GM08714 (cell line): Measurements from ENCODE around the gene ALOX5AP.
"Not testable (repeated sequence)": the region's sequence is repeated elsewhere in the genome, so short reads cannot be mapped to it uniquely, and the experiment has no call there.

Source experiments
- H3K4me3 ChIP-seq: fragments of 200-500 bp; sonication (Bioruptor generic); 2 replicates; pipeline ENCODE4 v1.5.1; 2014; ENCODE audit warnings: mild to moderate bottlenecking, low read length, inconsistent platforms
- ZNF274 ChIP-seq: IDR thresholded peaks from 2 replicates; pipeline ENCODE4 v1.6.1; 2012; ENCODE audit warnings: mild to moderate bottlenecking, low read depth, low read length

The ALOX5AP gene

DNA sequence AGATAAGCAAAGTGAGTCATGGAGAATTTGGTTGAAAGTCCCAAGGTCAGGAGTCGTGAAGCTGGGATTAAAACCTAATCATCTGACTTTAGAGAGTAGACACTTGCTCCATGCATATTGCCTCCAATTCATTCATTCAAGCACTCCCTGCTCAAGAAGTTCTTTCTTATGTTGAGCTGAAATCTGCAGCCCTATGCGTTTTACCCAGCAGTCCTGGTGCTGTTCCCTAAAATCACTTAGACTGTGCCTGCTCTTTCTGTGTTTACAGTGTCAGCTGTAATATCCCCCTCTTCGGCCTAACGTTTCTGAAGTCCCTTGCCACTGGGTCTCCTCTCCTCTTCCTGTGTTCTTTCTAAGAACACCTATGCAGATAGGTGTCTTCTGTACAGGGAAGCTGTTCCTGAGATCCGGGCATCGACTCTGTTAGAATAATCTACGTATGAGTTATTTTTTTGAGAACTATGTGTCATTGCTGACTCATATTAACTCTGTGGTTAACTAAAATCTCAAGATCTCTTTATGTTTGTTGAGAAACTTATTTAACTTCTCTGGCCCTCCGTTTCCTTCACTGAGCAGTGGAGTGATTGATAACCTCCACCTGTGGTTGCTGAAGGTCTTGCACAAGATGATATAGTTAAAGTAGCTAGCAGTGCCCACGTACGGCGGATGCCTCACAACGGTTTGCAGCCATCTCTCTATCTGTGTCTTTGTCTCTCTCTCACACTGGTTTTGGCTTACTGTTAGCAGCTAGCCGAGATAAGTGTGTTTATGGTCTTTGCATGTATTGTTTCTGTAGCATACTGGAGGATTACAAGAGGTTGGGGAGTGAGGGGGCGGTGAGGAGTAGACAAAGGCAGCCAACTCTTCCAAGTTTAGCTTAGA is 4.7 kb downstream of the ALOX5AP start:
- H3K4me3 ChIP-seq = no peak overlapping the region; the same call in 1 of the 2 replicates
- no peak for TF ChIP-seq ZNF274

DNA sequence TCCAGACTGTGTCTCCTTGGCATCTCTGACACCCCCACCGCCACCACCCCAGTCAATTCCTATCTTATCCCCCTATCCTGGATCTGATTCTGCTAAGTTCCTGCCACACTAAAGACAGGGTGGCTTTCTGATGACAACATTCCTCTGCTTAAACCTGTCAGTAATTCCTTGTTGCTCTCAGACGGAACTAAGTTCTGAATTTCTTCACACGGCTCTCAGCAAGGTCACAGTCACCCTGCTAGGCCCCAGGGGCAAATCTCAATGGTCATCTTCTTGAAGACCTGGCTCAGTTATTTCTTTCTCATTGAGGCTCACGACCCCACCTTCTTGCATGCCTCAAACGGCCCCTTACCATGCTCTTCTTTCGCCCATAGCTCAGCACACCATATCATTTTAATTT is 7.6 kb downstream of the ALOX5AP start:
- H3K4me3 ChIP-seq = no peak overlapping the region
- TF ChIP-seq ZNF274 = no peak

DNA sequence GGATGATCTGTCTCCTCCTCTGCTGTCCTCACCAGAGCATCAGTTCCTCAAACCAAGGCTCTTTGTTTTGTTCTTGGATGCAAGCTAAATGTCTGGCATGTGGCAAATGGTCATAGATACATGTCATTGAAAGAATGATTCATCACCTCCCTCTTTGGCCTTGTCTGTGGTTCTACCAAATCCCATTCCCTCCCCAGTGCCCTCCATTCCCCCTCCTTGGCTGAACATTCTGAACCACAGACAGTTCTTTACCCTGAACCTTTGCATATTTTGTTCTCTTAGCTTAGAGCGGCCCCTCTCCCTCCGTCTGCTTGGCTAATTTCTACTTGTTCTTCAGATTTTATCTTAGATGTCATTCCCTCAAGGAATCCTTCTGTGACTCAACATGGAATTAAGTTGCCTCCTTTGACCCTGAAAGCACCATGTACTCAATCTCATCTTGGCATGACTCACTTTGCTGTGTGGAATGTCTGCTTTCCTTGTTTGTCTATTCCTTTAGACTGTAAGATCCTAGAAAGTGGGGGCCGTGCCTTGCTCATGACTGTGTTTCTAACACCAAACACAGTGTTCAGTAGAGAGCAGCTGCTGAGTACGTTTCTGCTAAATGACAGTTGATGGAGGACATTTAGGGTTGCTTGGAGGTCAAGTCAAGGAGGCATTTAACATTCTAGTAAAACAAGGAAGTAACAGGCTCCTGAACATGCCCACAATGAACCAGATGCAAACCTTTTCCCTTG is 8.1 kb downstream of the ALOX5AP start:
- H3K4me3 ChIP-seq = no peak overlapping the region
- TF ChIP-seq ZNF274 = no peak

DNA sequence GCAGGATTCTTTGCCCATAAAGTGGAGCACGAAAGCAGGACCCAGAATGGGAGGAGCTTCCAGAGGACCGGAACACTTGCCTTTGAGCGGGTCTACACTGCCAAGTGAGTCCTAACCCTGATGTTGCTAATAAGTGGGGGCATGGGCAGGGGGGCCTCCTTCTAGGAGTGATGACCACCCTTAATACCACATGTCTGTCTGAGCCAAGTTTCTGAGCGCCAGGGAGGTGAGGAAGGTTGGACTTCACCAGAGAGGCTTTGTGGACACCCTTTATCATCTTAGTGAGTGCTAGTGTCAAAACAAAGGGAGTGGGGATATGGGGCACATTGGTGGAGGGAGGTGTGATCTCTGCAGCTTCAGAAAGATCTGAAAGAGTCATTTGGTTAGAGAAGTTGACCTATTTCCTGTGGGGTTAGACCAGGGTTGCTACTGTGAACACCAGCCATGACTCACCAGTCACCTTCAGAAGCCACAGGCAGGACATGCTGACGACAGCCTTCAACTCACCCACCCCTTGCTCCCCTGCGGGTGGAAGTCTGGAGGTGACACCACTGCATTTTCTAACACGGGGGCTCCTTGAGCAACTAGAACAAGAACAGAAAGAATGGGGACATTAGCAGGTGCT is 8.8 kb downstream of the ALOX5AP start:
- H3K4me3 ChIP-seq = no peak overlapping the region

DNA sequence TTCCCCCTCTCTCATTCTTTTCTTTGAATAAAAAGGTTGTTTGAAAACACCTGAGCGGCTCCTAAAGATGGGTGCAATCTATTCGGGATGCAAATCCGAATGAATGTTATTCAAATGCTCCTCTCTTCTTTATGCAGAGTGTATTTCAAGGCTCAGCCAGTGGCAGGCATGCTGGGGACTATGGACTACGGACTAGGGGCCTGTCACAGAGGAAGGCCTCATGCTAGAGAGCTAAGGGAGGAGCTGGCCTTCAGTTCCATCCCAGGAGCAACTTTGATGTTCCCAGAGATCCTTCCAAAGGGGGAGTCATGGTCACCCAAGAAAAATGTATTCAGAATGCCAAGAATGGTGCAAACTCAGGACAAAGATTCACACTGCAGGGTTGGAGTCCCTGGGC is 9.3 kb downstream of the ALOX5AP start:
- no peak for TF ChIP-seq ZNF274
- no peak overlapping the region for H3K4me3 ChIP-seq

More for the DNA sequence above, 8.8 kb downstream of the ALOX5AP start:
- TF ChIP-seq ZNF274 = no peak

DNA sequence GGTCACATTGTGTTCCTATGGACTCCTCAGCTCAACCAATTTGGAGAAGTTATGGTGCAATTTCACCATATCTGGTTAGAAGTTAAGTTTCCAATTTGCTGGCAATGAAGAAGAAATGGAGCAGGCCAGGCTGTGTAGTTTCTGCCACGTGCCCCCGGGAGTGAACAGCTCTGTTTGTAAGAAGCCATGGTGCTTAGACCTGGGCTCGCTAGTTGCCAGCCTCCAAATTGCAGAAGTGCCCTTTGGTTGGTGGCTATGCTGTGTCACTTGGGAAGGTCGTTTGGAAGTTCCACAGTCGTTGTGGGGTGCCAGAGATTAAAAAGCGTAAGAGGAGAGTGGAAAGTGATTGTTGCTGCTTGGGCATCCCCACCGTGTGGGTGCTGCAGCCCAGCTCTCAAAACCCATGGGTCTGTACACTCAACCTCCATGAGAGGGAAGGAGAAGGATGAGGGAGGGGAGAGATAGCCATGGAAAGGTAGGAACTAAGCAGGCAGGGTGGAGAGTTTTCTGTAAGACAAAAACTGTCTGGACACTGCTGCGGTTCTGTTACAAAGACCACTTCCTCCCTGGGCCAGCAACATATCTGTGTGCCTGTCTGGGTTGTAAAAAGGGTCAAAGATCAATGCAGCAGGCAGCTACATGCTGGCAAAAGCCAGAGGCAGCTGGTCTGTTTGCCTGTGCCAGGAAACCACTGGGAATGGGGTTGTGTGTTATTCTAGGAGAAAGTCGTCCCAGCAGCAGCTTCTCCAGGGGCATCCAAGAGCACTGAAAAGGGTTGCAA is 10.8 kb downstream of the ALOX5AP start:
- no peak for TF ChIP-seq ZNF274
- H3K4me3 ChIP-seq = no peak overlapping the region

DNA sequence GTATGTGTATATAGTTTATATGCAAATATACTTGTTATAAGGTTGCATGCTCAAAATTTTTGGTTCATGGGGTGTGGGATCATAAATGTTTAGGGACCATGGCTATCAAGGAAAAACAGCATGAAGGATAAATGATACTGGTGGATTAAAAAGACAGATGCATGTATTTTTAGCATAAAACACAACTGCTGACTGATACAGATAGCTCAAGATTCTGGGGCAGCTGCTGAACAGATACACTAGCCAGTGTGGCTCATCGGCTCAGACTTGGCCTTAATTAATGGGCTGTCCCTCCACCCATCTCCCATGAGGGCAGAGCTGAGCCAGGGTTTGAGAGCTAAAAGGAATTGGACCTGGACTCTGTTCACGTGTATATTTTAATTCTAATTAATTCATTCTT is 11.4 kb downstream of the ALOX5AP start:
- no peak overlapping the region for H3K4me3 ChIP-seq
- TF ChIP-seq ZNF274 = no peak

DNA sequence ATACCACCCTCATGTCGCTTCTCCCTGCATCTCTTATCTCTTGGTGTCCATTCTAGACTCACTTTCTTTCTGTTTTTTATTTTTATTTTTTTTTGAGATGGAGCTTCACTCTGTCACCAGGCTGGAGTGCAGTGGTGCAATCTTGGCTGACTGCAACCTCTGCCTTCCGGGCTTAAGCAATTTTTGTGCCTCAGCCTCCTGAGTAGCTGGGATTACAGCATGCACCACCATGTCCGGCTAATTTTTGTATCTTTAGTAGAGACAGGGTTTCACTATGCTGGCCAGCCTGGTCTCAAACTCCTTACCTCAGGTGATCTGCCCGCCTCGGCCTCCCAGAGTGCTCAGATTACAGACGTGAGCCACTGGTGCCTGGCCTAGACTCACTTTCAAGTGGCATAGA is 12.5 kb downstream of the ALOX5AP start:
- not testable (repeated sequence) for H3K4me3 ChIP-seq

DNA sequence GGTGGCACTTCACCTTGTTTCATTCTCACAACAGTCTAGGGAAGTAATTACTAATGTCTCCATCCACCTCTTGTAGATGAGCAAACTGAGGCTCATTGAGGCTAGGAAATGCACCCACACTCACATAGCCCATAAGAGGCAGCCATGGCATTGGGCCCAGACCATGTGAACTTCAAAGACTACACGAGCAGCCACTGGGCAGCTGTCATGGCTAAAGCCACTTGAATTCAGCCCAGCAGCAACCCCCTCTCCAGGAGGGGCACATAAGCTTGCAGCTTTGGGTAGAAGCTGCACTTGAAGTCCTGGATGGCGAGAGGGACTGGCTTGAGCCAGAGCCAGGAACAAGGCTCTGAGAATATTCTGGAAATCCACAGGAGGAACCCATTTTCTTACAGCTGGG is 13.4 kb downstream of the ALOX5AP start:
- no peak overlapping the region for H3K4me3 ChIP-seq
- no peak for TF ChIP-seq ZNF274

DNA sequence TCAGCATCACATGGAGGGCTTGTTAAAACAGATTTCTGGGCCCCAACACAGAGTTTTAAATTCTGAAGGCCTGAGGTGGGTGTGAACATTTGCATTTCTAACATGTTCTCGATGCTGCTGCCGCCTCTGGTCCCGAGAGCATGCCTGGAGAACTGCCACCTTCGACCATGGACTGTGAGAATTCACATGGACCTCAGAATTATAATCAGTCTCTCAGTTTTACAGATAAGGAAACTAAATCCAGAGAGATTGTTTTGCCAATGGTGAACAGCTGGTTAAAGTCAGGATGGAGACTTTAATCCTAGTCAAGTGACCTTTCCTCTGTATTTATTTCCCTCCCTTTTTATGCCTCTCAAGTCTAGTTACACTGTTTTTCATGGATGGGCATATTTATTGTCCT is 14.7 kb downstream of the ALOX5AP start:
- no peak for TF ChIP-seq ZNF274
- H3K4me3 ChIP-seq = no peak overlapping the region

DNA sequence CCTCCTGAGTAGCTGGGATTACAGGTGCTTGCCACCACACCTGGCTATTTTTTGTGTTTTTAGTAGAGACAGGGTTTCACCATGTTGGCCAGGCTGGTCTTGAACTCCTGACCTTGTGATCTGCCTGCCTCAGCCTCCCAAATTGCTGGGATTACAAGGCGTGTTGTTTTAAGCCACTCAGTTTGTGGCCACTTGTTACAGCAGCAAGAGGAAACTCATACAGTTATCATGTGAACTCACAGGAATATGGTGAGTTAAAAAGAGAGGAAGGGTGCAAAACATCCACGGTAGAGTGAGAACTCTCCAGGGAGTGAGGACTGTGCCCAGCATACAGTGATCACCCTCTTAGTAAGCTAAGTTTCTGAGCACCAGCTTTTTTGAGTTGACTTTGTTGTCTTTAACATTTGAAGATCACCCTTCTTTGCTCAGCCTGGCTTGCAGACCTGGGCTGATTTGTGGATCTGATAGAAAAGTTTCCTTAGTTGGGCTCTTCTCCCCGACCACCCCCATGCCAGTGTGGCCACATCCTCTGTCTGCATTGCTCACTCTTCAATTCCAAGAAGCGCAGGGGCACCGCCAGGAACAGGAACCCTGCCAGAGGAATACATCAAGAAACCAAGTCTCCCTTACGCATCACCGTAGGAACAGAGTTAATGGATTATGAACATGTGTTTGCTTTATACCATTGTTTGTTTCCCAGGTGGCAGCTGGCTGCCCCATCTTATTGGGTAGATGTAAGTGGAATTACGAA is 16.0 kb downstream of the ALOX5AP start:
- no peak for TF ChIP-seq ZNF274
- H3K4me3 ChIP-seq = no peak overlapping the region

DNA sequence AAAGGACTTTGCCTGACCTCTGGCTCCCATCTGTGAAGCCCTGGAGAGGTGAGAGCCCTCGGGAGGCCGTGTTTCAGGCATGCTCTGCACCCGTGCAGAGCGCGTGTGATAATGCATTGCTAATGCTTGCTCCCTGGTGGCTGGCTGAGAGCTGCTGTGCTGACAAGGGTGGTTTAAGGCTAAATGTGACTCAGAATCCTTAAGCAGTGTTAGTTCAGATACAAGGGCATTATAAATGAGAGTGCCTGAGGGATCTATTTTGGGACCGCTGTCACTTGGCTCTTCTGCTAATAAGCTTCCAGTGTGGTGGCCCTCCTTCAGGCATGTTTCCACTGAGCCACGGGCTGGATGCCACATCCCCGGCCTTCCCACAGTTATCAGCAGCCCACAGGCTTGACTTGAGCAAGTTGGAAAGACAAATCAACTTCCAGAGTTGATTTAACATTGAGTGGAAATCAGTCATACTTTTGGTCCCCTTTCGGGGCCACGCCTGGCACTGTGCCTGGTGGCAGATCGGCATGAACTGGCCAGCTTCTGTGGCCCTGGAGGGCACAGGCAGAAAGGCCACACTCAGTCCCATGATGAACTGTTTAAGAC is 17.0 kb downstream of the ALOX5AP start:
- H3K4me3 ChIP-seq = no peak overlapping the region
- no peak for TF ChIP-seq ZNF274

DNA sequence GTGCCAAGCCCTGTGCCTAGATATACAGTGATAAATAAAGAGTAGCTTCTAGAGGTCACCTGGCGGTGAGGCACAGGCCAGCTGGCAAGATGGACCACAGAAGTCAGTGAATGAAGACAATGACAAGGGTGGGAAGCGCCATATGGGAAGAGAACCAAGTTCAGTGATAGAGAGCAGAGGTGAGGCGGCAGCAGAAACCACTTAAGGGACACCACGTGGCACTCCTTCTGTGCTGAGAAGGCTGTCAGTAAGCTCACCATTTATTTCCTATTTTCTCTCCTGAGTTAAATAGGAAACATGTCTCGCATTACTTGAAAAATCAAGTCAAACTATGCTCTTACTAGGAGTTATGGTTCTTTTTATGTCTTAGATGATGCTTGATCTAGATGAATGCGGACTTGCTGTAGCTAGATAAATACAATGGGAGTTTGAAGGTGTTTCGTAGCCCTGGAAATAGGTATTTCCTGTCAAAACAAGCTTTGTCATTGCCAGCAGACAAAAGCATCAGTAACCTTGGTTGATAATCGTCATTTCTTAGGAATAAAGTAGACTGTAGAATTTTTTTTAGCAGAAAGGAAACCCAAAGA is 17.8 kb downstream of the ALOX5AP start:
- no peak overlapping the region for H3K4me3 ChIP-seq
- no peak for TF ChIP-seq ZNF274

DNA sequence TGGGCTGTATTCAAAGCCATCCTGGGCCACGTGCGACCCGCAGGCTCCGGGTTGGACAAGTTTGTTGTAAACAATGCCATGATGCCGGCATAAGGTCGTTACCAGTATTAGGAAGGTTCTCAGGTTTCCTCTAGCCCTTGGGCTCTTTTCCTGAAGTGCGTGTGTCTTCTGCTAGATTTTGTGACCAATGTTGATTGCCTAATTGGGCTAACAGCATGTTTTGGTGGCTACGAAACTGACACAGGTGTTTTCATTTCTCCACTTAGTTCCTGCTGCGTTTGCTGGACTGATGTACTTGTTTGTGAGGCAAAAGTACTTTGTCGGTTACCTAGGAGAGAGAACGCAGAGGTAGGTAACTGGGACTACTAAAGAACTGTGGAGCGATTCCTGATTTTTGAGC is 20.3 kb downstream of the ALOX5AP start:
- TF ChIP-seq ZNF274 = no peak
- H3K4me3 ChIP-seq = no peak overlapping the region
